Measurements from ENCODE around the gene CD83.
A peak's percentile ranks its signal among the peaks of the same experiment; 100 is the strongest.
"Not testable (repeated sequence)": the region's sequence is repeated elsewhere in the genome, so short reads cannot be mapped to it uniquely, and the experiment has no call there.

CD83 gene

GRCh38 chr6:14117158-14118090, at the start of gene CD83:
Gene CD83 (plus strand): TSS chr6:14117772. CDS start chr6:14117812, 40 bp downstream.
- DNase-seq (ENCODE audit: low read depth) = peak; percentile 22

- peak; percentile 53 for DNase-seq (ENCODE audit: low read depth)
Measured at GRCh38 chr6:14068133-14068532, 49.4 kb upstream of the CD83 start.

- DNase-seq (ENCODE audit: low read depth) = no peak
Measured at GRCh38 chr6:14068623-14069022, 48.9 kb upstream of the CD83 start.

- DNase-seq (ENCODE audit: low read depth) = no peak
Measured at GRCh38 chr6:14070457-14070856, 47.1 kb upstream of the CD83 start.

- DNase-seq (ENCODE audit: low read depth) = no peak
Measured at GRCh38 chr6:14072084-14072483, 45.5 kb upstream of the CD83 start.

- DNase-seq (ENCODE audit: low read depth) = not testable (repeated sequence)
Measured at GRCh38 chr6:14073561-14074354, 43.8 kb upstream of the CD83 start.

GRCh38 chr6:14074476-14075094, 43.0 kb upstream of the CD83 start:
- no peak for DNase-seq (ENCODE audit: low read depth)

- DNase-seq (ENCODE audit: low read depth) = no peak
Measured at GRCh38 chr6:14075095-14075503, 42.5 kb upstream of the CD83 start.

GRCh38 chr6:14077193-14077867, 40.2 kb upstream of the CD83 start:
- no peak for DNase-seq (ENCODE audit: low read depth)

GRCh38 chr6:14079433-14079832, 38.1 kb upstream of the CD83 start:
- no peak for DNase-seq (ENCODE audit: low read depth)

- DNase-seq (ENCODE audit: low read depth) = no peak
Measured at GRCh38 chr6:14079971-14080370, 37.6 kb upstream of the CD83 start.

- no peak for DNase-seq (ENCODE audit: low read depth)
Measured at GRCh38 chr6:14081126-14081525, 36.4 kb upstream of the CD83 start.

GRCh38 chr6:14082771-14083170, 34.8 kb upstream of the CD83 start:
- no peak for DNase-seq (ENCODE audit: low read depth)

- DNase-seq (ENCODE audit: low read depth) = no peak
Measured at GRCh38 chr6:14083262-14083661, 34.3 kb upstream of the CD83 start.

GRCh38 chr6:14083751-14084150, 33.8 kb upstream of the CD83 start:
- no peak for DNase-seq (ENCODE audit: low read depth)

GRCh38 chr6:14084388-14084787, 33.2 kb upstream of the CD83 start:
- DNase-seq (ENCODE audit: low read depth) = no peak

- no peak for DNase-seq (ENCODE audit: low read depth)
Measured at GRCh38 chr6:14085176-14085787, 32.3 kb upstream of the CD83 start.

- DNase-seq (ENCODE audit: low read depth) = no peak
Measured at GRCh38 chr6:14086701-14087100, 30.9 kb upstream of the CD83 start.

GRCh38 chr6:14088600-14089192, 28.9 kb upstream of the CD83 start:
- no peak for DNase-seq (ENCODE audit: low read depth)

GRCh38 chr6:14089224-14089623, 28.3 kb upstream of the CD83 start:
- DNase-seq (ENCODE audit: low read depth) = no peak

- no peak for DNase-seq (ENCODE audit: low read depth)
Measured at GRCh38 chr6:14091339-14091978, 26.1 kb upstream of the CD83 start.
